Panc1 (cell line): ENCODE results near the gene RASIP1.

Experiments
- POLR2AphosphoS5 ChIP-seq: IDR thresholded peaks from 2 replicates; pipeline ENCODE4 v1.6.1; 2012; ENCODE audit warnings: mild to moderate bottlenecking, low read depth, low read length, moderate library complexity
- REST ChIP-seq, 2 experiments: IDR thresholded peaks; 2 replicates each; pipeline ENCODE4 v1.6.1; 2011 to 2012; ENCODE audit warnings: low read depth in 2 of 2, control low read depth in 1 of 2, low read length in 1 of 2, mild to moderate bottlenecking in 1 of 2, moderate library complexity in 1 of 2; ENCODE audit not compliant: insufficient read depth in 1 of 2

GRCh38 chr19:48705431-48705830, 35.0 kb downstream of the RASIP1 start:
- TF ChIP-seq REST (IDR thresholded peaks at IDR 0.05; ENCODE audit: insufficient read depth in 1 of 2, low read depth in 2 of 2, low read length in 1 of 2) (no peak), POLR2AphosphoS5 (no peak)
